D721Med (cell line): Measurements from ENCODE around the gene CTBP1.

Source experiments
- DNase-seq: peaks from one replicate; pipeline ENCODE4 v3.0.0; 2011; ENCODE audit warnings: low spot score; ENCODE audit not compliant: insufficient read length
- FAIRE-seq: peaks from 2 replicates; lab custom pipeline; 2011; peaks lifted over from hg19 to GRCh38; lab: Jason Lieb, UNC
- TF ChIP-seq, protein P1 (sequence below): IDR thresholded peaks from 2 replicates; pipeline ENCODE4 v1.5.1; 2012; ENCODE audit warnings: mild to moderate bottlenecking, control low read depth; ENCODE audit not compliant: insufficient read depth; ENCODE audit errors: missing control alignments

The CTBP1 gene

DNA sequence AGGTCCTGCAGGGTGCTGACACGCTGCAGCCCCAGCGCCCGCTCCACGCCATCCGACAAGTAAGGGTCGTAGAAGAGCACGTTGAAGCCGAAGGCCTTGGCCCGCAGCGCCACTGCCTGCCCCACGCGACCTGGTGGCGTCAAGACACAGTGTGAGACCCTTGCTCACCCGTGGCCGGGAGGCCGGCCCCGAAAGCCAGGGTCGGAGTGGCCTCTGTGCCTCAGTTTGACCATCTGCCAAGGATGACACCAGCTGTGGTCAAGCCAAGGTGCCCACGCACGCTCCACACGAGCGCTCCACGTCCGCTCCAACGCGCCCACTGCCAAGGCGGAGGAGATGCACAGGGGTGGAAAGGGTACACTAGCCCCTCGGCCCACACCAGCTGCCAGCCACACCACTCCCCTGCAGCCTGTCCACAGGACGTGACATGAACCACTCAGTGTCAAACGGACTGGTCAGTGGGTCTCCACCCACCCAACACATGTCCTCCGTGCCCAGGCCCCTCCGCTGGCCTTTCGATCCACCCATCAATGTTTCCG lies 32.8 kb downstream of the CTBP1 start:
- DNase-seq, result no peak
- TF ChIP-seq, protein P1, sequence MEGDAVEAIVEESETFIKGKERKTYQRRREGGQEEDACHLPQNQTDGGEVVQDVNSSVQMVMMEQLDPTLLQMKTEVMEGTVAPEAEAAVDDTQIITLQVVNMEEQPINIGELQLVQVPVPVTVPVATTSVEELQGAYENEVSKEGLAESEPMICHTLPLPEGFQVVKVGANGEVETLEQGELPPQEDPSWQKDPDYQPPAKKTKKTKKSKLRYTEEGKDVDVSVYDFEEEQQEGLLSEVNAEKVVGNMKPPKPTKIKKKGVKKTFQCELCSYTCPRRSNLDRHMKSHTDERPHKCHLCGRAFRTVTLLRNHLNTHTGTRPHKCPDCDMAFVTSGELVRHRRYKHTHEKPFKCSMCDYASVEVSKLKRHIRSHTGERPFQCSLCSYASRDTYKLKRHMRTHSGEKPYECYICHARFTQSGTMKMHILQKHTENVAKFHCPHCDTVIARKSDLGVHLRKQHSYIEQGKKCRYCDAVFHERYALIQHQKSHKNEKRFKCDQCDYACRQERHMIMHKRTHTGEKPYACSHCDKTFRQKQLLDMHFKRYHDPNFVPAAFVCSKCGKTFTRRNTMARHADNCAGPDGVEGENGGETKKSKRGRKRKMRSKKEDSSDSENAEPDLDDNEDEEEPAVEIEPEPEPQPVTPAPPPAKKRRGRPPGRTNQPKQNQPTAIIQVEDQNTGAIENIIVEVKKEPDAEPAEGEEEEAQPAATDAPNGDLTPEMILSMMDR, result no peak
- no peak for FAIRE-seq

GRCh38 chr4:1215141-1216075 lies 33.5 kb downstream of the CTBP1 start:
- TF ChIP-seq, protein P1, result no peak

DNA sequence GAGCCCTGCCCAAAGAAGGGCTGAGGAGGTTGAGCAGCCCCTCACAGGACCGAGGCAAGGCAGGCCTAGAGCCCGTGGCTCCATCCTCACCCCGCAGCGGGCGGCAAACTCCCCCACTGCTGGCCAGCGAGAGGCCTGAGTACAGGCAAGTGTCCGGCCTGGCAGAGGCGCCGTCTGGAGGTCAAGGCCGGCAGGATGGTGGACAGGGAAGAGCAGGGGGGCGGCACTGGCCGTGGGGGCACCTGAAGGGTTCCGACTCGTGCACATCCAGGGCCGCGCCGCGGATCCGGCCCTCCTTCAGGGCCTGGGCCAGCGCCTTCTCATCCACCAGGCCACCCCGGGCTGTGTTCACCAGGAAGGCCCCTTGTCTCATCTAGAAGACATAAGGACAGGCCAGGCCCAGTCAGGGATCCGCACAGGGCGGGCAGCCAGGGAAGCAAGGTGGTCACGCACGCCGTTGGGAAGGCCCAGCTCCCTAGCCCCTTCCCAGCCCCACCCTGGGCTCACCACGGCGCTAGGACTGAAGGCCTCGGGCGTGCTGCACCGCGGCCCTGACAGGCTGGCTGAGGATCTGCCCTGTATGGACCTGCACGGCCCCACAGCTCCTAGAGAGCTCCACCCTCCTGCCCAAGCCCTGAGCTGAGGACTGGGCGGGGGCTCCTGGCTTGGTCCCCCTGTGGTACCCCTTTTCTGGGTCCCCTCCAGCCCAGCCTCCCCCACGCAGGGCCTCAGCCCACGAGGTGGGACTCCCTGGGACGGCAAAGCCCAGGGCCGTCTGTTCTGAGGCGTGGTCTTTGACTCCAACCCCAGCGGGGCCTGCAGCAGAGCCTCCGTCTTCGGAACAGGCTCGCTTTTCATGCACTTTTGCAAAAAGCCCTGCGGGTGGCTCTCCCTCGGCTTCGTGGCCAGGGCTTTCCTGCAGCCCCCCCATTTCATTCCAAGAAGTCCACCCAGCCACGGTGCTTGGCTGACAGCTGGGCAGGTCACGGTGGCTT lies 34.5 kb downstream of the CTBP1 start:
- TF ChIP-seq, protein P1, result no peak
- no peak for FAIRE-seq
- DNase-seq, result no peak

More at GRCh38 chr4:1215141-1216075, 33.5 kb downstream of the CTBP1 start:
- FAIRE-seq (no peak), DNase-seq (no peak)

GRCh38 chr4:1213336-1213995 lies 35.5 kb downstream of the CTBP1 start:
- no peak for FAIRE-seq
- TF ChIP-seq, protein P1, result no peak
- no peak for DNase-seq

- no peak for DNase-seq
Observed at GRCh38 chr4:1212546-1213335, 36.2 kb downstream of the CTBP1 start.

More at GRCh38 chr4:1212546-1213335, 36.2 kb downstream of the CTBP1 start:
- TF ChIP-seq, protein P1, result no peak
- no peak for FAIRE-seq
